GM12801 (cell line): Measurements from ENCODE around the gene PTPRO.

Source experiments
- CTCF ChIP-seq: IDR thresholded peaks from one replicate; pipeline ENCODE4 v1.5.1; 2011; ENCODE audit warnings: control low read depth; ENCODE audit not compliant: insufficient read length; ENCODE audit errors: extremely low read depth

PTPRO gene

GRCh38 chr12:15534322-15534721, 212.0 kb downstream of the PTPRO start:
- no peak for TF ChIP-seq CTCF

GRCh38 chr12:15534874-15535273, 212.6 kb downstream of the PTPRO start:
- TF ChIP-seq CTCF, result no peak

GRCh38 chr12:15535352-15535781, 213.1 kb downstream of the PTPRO start:
- no peak for TF ChIP-seq CTCF

GRCh38 chr12:15536446-15536845, 214.1 kb downstream of the PTPRO start:
- TF ChIP-seq CTCF, result no peak

GRCh38 chr12:15538881-15539280, 216.6 kb downstream of the PTPRO start:
- TF ChIP-seq CTCF, result no peak

GRCh38 chr12:15540005-15540404, 217.7 kb downstream of the PTPRO start:
- TF ChIP-seq CTCF, result no peak

- TF ChIP-seq CTCF, result no peak
Measured at GRCh38 chr12:15540469-15540872, 218.2 kb downstream of the PTPRO start.
